Activated CD8-positive, alpha-beta memory T cell treated with anti-CD3 and anti-CD28 coated beads, Interleukin-2, amount 50 U/mL, for 48 hours (primary cell): ENCODE results near the gene RAMP1.

Experiments
- DNase-seq: peaks from one replicate; pipeline ENCODE4 v3.0.0-alpha.2; 2020

The RAMP1 gene

DNA sequence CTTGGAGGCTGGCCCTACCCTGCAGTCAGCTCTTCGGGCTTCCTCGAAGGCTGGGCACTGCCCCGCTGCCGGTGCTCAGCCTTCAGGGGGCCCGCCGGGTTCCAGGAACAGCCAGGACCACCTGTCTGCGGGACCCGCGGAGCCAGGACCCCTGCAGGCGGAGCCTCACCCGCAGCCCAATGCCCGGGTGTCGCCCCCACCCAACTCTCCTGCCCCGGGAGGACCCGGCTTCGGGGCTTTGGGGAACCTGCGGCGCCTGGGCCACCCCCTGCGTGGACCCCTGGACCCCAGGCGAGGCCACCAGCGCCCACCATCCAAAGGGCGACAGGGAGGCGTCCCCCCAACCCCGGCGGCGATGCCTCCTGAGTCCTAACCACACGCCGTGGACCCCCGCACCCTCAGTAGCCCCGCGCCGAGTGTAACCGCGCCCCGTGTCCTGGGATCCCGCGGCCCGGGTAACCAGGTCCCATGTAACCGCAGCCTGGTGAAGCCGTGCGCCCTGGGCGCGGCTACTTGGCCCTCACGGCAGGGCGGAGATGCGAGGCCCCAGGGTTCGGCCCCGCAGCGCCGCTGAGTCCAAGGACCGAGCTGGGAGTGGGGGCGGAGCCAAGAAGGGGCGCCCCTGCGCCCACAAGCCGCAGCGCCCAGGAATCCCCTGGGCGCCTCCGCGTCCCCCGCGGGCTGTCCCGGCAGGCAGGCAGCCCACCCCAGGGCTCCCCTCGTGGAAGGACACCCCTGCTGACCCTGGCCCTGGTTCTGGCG is 96.4 kb downstream of the RAMP1 start:
- no peak for DNase-seq

DNA sequence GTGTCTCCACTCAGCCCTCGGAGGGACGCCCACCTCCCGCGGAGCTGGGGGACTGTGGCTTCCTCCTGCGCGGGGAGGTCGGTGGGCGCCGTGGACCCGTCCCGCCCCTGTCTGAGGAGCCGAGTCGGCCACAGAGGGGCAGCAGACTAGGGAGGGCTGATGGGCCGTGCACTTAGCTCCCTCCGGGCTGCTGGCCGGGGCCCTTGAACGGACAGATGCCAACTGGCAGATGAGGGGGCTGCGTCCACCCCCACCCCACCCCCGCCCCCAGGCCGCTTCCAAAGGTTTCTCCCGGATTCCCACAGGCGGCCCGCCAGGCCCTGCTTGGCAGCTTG is 96.9 kb downstream of the RAMP1 start:
- no peak for DNase-seq

DNA sequence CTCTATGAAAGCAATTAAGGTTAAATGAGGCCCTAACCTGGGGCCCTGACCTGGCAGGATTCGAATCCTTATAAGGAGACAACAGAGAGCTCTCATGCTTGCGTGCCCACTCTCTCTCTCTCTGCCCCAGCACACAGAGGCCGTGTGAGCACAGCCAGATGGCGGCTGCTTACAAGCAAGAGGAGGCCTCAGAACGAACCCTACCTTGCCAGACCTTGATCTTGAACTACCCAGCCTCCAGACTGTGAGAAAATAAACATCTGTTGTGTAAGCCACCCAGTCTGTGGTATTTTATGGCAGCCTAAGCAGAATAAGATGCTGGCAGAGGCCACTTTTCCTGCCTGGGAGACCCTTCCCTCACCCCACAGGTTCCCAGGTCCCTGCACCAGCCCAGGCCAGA is 102.2 kb downstream of the RAMP1 start:
- no peak for DNase-seq
